A549 (cell line): Measurements from ENCODE around the gene PTPRH. TPM values are rescaled to one million over a fixed set of nuclear protein-coding genes. Genes with fewer than 3 reads are reported as not detected.

Experiments
- ATAC-seq, 2 experiments: fragments of 200-7000 bp in 1 of 2; fragments of >200 bp in 1 of 2; cut with Nextera tagmentation in 1 of 2; cut with Tn5 transposase in 1 of 2; 3 replicates each; pipeline versions ENCODE4 v1.8.0 to v1.9.1; 2018 to 2020; ENCODE audit warnings: mild to moderate bottlenecking in 1 of 2, moderate library complexity in 1 of 2
- CTCF ChIA-PET: fragments of 300-600 bp; sonication (Branson Sonifier 250); formaldehyde crosslinking; extraction: SDS; loops from one replicate; lab custom pipeline; 2021; ENCODE audit warnings: antibody characterized with exemption, inconsistent platforms; lab: Yijun Ruan, JAX
- POLR2A ChIA-PET: fragments of 350-600 bp; formaldehyde crosslinking; extraction: SDS; loops from one replicate; lab custom pipeline; 2021; ENCODE audit warnings: antibody characterized with exemption, inconsistent platforms; lab: Yijun Ruan, JAX
- DNase-seq, 2 experiments: peaks; one replicate each; pipeline versions ENCODE4 v3.0.0 to v3.0.0-alpha.2; 2011 to 2016; ENCODE audit warnings: low read depth in 1 of 2, low spot score in 1 of 2
- FAIRE-seq: peaks from 2 replicates; lab custom pipeline; 2011; peaks lifted over from hg19 to GRCh38; lab: Jason Lieb, UNC
- H3K27ac ChIP-seq, 2 experiments: fragments of >200 bp; sonication (Bioruptor Twin); formaldehyde crosslinking; 3 replicates each; pipeline ENCODE4 v1.5.1; 2016 to 2017
- H3K4me1 ChIP-seq: fragments of >200 bp; sonication (Bioruptor Twin); formaldehyde crosslinking; 3 replicates; pipeline ENCODE4 v1.6.1; 2016
- H3K4me2 ChIP-seq: fragments of >200 bp; sonication (Bioruptor Twin); formaldehyde crosslinking; 3 replicates; pipeline ENCODE4 v1.6.1; 2016
- H3K4me3 ChIP-seq: fragments of >200 bp; sonication (Bioruptor Twin); formaldehyde crosslinking; 3 replicates; pipeline ENCODE4 v1.5.1; 2016
- H3K9me3 ChIP-seq: fragments of >200 bp; sonication (Bioruptor Twin); formaldehyde crosslinking; 3 replicates; pipeline ENCODE4 v1.6.1; 2016
- CBX2 ChIP-seq: fragments of 200-600 bp; sonication (generic); IDR thresholded peaks from 2 replicates; pipeline ENCODE4 v1.6.1; 2016; ENCODE audit warnings: low read depth, mild to moderate bottlenecking, borderline replicate concordance
- CBX8 ChIP-seq: fragments of 200-600 bp; sonication (generic); IDR thresholded peaks from 2 replicates; pipeline ENCODE4 v1.6.1; 2016
- CEBPB ChIP-seq, 2 experiments: fragments of >200 bp in 1 of 2; sonication (Bioruptor Twin) in 1 of 2; formaldehyde crosslinking in 1 of 2; IDR thresholded peaks; 2 replicates each; pipeline ENCODE4 v1.6.1; 2012 to 2016
- ESRRA ChIP-seq: fragments of 150-350 bp; IDR thresholded peaks from 2 replicates; pipeline ENCODE4 v1.6.1; 2014; ENCODE audit warnings: mild to moderate bottlenecking, low read length, borderline replicate concordance
- FOSB ChIP-seq: fragments of 250-450 bp; sonication (Bioruptor Pico); IDR thresholded peaks from 2 replicates; pipeline ENCODE4 v1.5.0; 2020; ENCODE audit warnings: mild to moderate bottlenecking, moderate library complexity
- FOXS1 ChIP-seq: fragments of 250-450 bp; sonication (Bioruptor Pico); IDR thresholded peaks from 2 replicates; pipeline ENCODE4 v1.5.0; 2020; ENCODE audit warnings: mild to moderate bottlenecking, moderate library complexity
- HMGXB4 ChIP-seq: fragments of 250-450 bp; sonication (Bioruptor Pico); IDR thresholded peaks from 2 replicates; pipeline ENCODE4 v1.5.0; 2021; ENCODE audit warnings: mild to moderate bottlenecking, moderate library complexity, borderline replicate concordance
- HOXB5 ChIP-seq: fragments of 250-450 bp; sonication (Bioruptor Pico); IDR thresholded peaks from 2 replicates; pipeline ENCODE4 v1.5.0; 2020; ENCODE audit warnings: mild to moderate bottlenecking, moderate library complexity
- JUNB ChIP-seq: fragments of >200 bp; sonication (Bioruptor Twin); formaldehyde crosslinking; IDR thresholded peaks from 2 replicates; pipeline ENCODE4 v1.6.1; 2016
- KDM1A ChIP-seq: fragments of 200-600 bp; sonication (generic); IDR thresholded peaks from 2 replicates; pipeline ENCODE4 v1.6.1; 2016; ENCODE audit warnings: low read depth, mild to moderate bottlenecking
- KDM5A ChIP-seq: fragments of 200-600 bp; sonication (generic); IDR thresholded peaks from 2 replicates; pipeline ENCODE4 v1.6.1; 2016; ENCODE audit warnings: antibody characterized with exemption, mild to moderate bottlenecking
- MAX ChIP-seq: IDR thresholded peaks from 2 replicates; pipeline ENCODE4 v1.6.1; 2012
- NFE2L2 ChIP-seq: fragments of 150-350 bp; conservative IDR thresholded peaks from 2 replicates; pipeline ENCODE4 v1.6.1; 2014; ENCODE audit warnings: low read length
- NR3C1 ChIP-seq: fragments of >200 bp; sonication (Bioruptor Twin); formaldehyde crosslinking; IDR thresholded peaks from 3 replicates; pipeline ENCODE4 v1.6.1; 2017
- POLR2AphosphoS2 ChIP-seq: conservative IDR thresholded peaks from 2 replicates; pipeline ENCODE4 v1.6.1; 2012; ENCODE audit warnings: low read length, improper control_type of control experiment, inconsistent platforms
- REST ChIP-seq: fragments of 200-600 bp; sonication (generic); IDR thresholded peaks from 2 replicates; pipeline ENCODE4 v1.6.1; 2016; ENCODE audit warnings: antibody characterized with exemption, mild to moderate bottlenecking, moderate library complexity
- RNF2 ChIP-seq: fragments of 200-600 bp; sonication (generic); IDR thresholded peaks from 2 replicates; pipeline ENCODE4 v1.6.1; 2016; ENCODE audit warnings: low read depth, mild to moderate bottlenecking, antibody characterized with exemption, moderate library complexity, borderline replicate concordance
- TFCP2L1 ChIP-seq: fragments of 250-450 bp; sonication (Bioruptor Pico); IDR thresholded peaks from 2 replicates; pipeline ENCODE4 v1.5.0; 2021; ENCODE audit warnings: mild to moderate bottlenecking
- ZNF302 ChIP-seq: fragments of 250-450 bp; sonication (Bioruptor Pico); IDR thresholded peaks from 2 replicates; pipeline ENCODE4 v1.9.0; 2021; ENCODE audit warnings: inconsistent platforms, mild to moderate bottlenecking, moderate library complexity
- ZSCAN20 ChIP-seq: fragments of 250-450 bp; sonication (Bioruptor Pico); IDR thresholded peaks from 2 replicates; pipeline ENCODE4 v1.8.0; 2022; ENCODE audit warnings: mild to moderate bottlenecking, moderate library complexity
- WGBS: methylation state at CpG from one replicate; pipeline ENCODE4 v1.1.6; 2017; ENCODE audit errors: missing lambda C conversion rate; 5-methylcytosine and 5-hydroxymethylcytosine counted together
- polyA plus RNA-seq, 4 experiments: library from polyadenylated mRNA; depleted of rRNA in 3 of 4; stranded (reverse); fragments of >200 nt; fragmentation: RNase III in 1 of 4; extraction: RNeasy Plus Mini Kit Qiagen cat#74134 plus additional on column Dnase treatment in 1 of 4; gene quantifications; 2 replicates in 3 of 4; 3 replicates in 1 of 4; pipeline ENCODE4 v1.2.3, GENCODE V29; 2011 to 2017

PTPRH gene
- polyA plus RNA-seq, 2 of the 4 experiments (the other 2 are of a cell fraction) = 1.6 to 4.2 TPM

GRCh38 chr19:55246462-55247451 is 37.5 kb upstream of the PTPRH start:
- peaks cover 21% of the 10 kb centered on the region; the same call in 2 of the 3 replicates for H3K4me1 ChIP-seq
- ChIA-PET POLR2A (interaction anchor here (0.6 to 1.2 kb wide), 2 partner anchors 9 to 129 kb away, joined by 3 read pairs; no protein-coding TSS in a partner anchor), CTCF (interaction anchor here (1.1 to 3.2 kb wide), 8 partner anchors 9 to 106 kb away, joined by 3 to 14 read pairs (median 4); no protein-coding TSS in a partner anchor)
- peak overlapping the region in 1 of 2 experiments; percentile 58; a peak in 3 of 6 replicates for H3K27ac ChIP-seq
- FAIRE-seq (no peak), DNase-seq (no peak), ATAC-seq (no peak)
- WGBS = 92% methylated on average over 40 of the region's 40 CpGs
- H3K9me3 ChIP-seq = no peaks in the 10 kb centered on the region
- no peak overlapping the region for H3K4me3 ChIP-seq
- no peak for TF ChIP-seq ZNF302 (CRISPR knock-in tag)
- TF ChIP-seq CEBPB (IDR thresholded peaks at IDR 0.05) = no peak
- TF ChIP-seq RNF2 = no peak
- TF ChIP-seq ZSCAN20 = no peak
- TF ChIP-seq POLR2AphosphoS2 = no peak
- no peak for TF ChIP-seq HOXB5
- no peak for TF ChIP-seq NR3C1
- no peak for TF ChIP-seq NFE2L2
- no peak for TF ChIP-seq ESRRA
- no peak for TF ChIP-seq HMGXB4
- TF ChIP-seq JUNB = no peak
- TF ChIP-seq FOSB (CRISPR knock-in tag) = no peak
- no peak for TF ChIP-seq KDM5A
- TF ChIP-seq REST = no peak
- TF ChIP-seq MAX = no peak
- TF ChIP-seq KDM1A = no peak
- TF ChIP-seq CBX8 = no peak
- TF ChIP-seq CBX2 = no peak
- no peak for TF ChIP-seq FOXS1 (CRISPR knock-in tag)
- no peak for TF ChIP-seq TFCP2L1
- H3K4me2 ChIP-seq = no peak overlapping the region
